DND-41 (cell line): ENCODE results near the gene CREG1.

ENCODE experiments used
- EZH2 ChIP-seq: IDR thresholded peaks from 3 replicates; pipeline ENCODE4 v1.6.1; 2012; ENCODE audit warnings: borderline replicate concordance, low read depth, mild to moderate bottlenecking, moderate library complexity, low read length, inconsistent platforms; ENCODE audit not compliant: severe bottlenecking
- TF ChIP-seq, protein P1 (sequence below): IDR thresholded peaks from 2 replicates; pipeline ENCODE4 v1.5.1; 2012; ENCODE audit warnings: borderline replicate concordance, low read length, moderate library complexity, mild to moderate bottlenecking; ENCODE audit not compliant: poor library complexity, severe bottlenecking; ENCODE audit errors: extremely low read depth

DNA sequence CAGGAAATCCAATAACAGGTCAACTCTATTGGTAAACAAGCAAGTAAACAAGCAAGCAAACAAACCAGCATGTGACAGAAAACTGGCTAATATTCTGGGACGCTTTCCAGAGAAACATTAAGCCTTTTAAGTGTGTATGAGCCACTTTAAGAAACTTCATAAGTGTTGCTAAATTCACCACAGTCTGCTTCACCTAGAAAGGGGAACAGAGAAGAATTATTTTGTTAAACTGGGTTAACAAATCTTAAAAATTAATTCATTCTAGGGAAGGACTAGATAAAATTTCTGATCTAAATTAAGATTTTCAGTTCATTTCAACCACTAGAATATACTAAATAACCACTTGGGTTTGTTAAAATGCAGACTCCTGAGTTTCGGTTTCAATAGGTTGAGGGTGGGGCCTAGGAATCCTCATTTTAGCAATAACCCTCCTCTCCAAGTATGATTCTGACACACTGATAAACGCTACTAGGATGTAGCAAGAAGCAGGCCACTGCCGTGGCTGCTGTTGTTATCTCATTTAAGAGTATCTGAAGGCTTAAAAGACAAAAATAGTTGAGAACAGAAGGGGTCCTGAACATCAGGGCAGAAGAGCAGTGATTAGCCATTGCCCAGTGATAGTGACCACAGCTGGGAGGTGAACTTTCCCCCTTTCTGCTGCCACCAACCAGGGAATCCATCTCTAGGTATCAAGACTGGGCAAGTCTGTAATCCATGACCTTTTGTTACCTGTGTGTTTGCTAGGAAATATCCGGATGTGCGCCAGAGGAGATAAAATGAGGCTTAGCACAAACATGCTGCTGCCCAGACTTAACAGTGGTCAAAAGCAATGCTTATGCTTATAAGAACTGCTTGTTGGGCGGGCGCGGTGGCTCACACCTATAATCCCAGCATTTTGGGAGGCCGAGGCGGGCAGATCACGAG, 11.2 kb downstream of the CREG1 start:
- TF ChIP-seq, protein P1, sequence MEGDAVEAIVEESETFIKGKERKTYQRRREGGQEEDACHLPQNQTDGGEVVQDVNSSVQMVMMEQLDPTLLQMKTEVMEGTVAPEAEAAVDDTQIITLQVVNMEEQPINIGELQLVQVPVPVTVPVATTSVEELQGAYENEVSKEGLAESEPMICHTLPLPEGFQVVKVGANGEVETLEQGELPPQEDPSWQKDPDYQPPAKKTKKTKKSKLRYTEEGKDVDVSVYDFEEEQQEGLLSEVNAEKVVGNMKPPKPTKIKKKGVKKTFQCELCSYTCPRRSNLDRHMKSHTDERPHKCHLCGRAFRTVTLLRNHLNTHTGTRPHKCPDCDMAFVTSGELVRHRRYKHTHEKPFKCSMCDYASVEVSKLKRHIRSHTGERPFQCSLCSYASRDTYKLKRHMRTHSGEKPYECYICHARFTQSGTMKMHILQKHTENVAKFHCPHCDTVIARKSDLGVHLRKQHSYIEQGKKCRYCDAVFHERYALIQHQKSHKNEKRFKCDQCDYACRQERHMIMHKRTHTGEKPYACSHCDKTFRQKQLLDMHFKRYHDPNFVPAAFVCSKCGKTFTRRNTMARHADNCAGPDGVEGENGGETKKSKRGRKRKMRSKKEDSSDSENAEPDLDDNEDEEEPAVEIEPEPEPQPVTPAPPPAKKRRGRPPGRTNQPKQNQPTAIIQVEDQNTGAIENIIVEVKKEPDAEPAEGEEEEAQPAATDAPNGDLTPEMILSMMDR = no peak
- TF ChIP-seq EZH2 = no peak
